ENCODE results near the gene SLC1A2. TPM values are rescaled to one million over a fixed set of nuclear protein-coding genes. Genes with fewer than 3 reads are reported as not detected.
A peak's percentile ranks its signal among the peaks of the same experiment; 100 is the strongest.

SLC1A2 gene
- total and polyA plus RNA-seq, 2 donors (not counting 3 experiments of a cell fraction or from before 2014, with no cell fraction given) = not detected

DNA sequence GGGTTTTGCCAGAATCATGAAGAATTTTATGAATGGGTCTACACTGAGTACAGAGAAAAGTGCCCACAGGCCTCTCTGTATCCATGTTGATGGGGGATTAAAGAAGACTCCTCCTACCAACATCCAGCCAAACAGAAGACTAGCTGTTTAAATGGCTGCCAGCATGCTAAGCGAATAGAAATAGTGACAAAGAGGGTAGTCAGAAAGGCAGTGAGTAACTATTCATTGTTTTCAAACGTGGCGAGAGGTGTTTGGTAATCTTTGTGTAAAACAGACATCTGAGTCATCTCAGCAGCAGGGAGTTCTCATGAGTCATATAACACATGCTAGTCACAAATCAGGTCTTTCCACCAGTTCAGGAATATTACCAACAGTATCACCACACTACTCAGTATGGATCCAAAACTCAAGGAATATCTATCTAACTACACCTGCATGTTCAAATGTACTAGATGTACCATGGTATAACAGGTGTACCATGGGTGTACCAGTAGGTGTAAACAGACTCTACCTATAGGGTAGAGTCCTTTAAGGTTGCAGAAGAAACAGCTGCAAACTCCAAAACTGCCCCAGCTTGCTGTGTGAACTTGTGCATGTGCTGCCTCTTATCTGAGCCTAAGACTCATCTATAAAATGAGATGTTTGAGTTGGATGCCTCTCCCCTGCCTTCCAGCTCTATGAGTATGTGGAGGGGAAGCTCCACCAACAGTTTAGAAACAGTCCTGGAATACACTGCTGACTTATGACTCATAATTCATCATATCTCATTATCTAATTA lies 82.0 kb downstream of the SLC1A2 start:
- CTCF ChIA-PET = interaction anchor here (1.0 to 2.0 kb wide), 2 partner anchors 11 to 34 kb away, joined by 3 to 8 read pairs; no protein-coding TSS in a partner anchor

More for the DNA sequence above, 82.0 kb downstream of the SLC1A2 start:
- no peaks in the 10 kb centered on the region for H3K9me1 ChIP-seq (replicated peaks; ENCODE audit: control insufficient read depth, extremely low read depth, insufficient read depth, low read length)
- no TSS peak for BruUV-seq (replicated peaks)
- H2AFZ ChIP-seq (ENCODE audit: low read depth, low read length) = no peak overlapping the region
- H3K4me3 ChIP-seq (replicated peaks in 1 of 3; ENCODE audit: insufficient read depth in 1 of 3, low read depth in 1 of 3, low read length in 3 of 3) = no peak overlapping the region
- no peak overlapping the region for H3K4me2 ChIP-seq (ENCODE audit: insufficient read depth, low read length)
- no peaks in the 10 kb centered on the region for H3K36me3 ChIP-seq (ENCODE audit: control insufficient read depth in 2 of 2, extremely low read depth in 1 of 2, insufficient read depth in 2 of 2, low read length in 2 of 2)
- no peaks in the 10 kb centered on the region for H4K20me1 ChIP-seq (replicated peaks; ENCODE audit: control insufficient read depth, extremely low read depth, insufficient read depth, low read length)
- DNase-seq (ENCODE audit: low read depth, low spot score) (peak; percentile 52), FAIRE-seq (peak; percentile 66)
- no peaks in the 10 kb centered on the region for H3K4me1 ChIP-seq (ENCODE audit: control insufficient read depth, extremely low read depth, insufficient read depth, low read length)
- dilution Hi-C loops (cut with MboI; ENCODE audit: extremely low pct_ligation_motif_present, low sequenced_read_pairs) (no loop called here), intact Hi-C loops (cut with micrococcal nuclease) (no loop called here)
- no peaks in the 10 kb centered on the region for H3K9me3 ChIP-seq (replicated peaks; ENCODE audit: control insufficient read depth, insufficient read depth, low read length)
- H3K27ac ChIP-seq (ENCODE audit: insufficient read depth, low read depth, low read length) = no peak overlapping the region
- no peak overlapping the region for H3K9ac ChIP-seq (replicated peaks; ENCODE audit: extremely low read depth, insufficient read depth, low read length)
- TF ChIP-seq MYC (IDR thresholded peaks at IDR 0.05; ENCODE audit: low read depth, low read length) (no peak), GATA2 (IDR thresholded peaks at IDR 0.05; ENCODE audit: insufficient read depth, insufficient read length, low read depth, low read length) (no peak), EZH2 (IDR thresholded peaks at IDR 0.05; ENCODE audit: borderline replicate concordance, low read depth, low read length, severe bottlenecking) (no peak), POLR2A (IDR thresholded peaks at IDR 0.05; ENCODE audit: low read depth, low read length) (no peak), JUN (IDR thresholded peaks at IDR 0.05; ENCODE audit: borderline replicate concordance, insufficient read depth, insufficient read length, low read depth) (peak; percentile 73), POLR2AphosphoS5 (IDR thresholded peaks at IDR 0.05; ENCODE audit: insufficient read depth, low read depth, low read length) (peak; percentile 14), FOS (IDR thresholded peaks at IDR 0.05; ENCODE audit: borderline replicate concordance, insufficient read depth, low read length) (peak; percentile 99)
- TF ChIP-seq, protein P1, sequence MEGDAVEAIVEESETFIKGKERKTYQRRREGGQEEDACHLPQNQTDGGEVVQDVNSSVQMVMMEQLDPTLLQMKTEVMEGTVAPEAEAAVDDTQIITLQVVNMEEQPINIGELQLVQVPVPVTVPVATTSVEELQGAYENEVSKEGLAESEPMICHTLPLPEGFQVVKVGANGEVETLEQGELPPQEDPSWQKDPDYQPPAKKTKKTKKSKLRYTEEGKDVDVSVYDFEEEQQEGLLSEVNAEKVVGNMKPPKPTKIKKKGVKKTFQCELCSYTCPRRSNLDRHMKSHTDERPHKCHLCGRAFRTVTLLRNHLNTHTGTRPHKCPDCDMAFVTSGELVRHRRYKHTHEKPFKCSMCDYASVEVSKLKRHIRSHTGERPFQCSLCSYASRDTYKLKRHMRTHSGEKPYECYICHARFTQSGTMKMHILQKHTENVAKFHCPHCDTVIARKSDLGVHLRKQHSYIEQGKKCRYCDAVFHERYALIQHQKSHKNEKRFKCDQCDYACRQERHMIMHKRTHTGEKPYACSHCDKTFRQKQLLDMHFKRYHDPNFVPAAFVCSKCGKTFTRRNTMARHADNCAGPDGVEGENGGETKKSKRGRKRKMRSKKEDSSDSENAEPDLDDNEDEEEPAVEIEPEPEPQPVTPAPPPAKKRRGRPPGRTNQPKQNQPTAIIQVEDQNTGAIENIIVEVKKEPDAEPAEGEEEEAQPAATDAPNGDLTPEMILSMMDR (IDR thresholded peaks at IDR 0.05; ENCODE audit: extremely low read depth in 1 of 2, insufficient read depth in 1 of 2, low read depth in 1 of 2, low read length in 2 of 2) = no peak
- TF ChIP-seq, protein P2, sequence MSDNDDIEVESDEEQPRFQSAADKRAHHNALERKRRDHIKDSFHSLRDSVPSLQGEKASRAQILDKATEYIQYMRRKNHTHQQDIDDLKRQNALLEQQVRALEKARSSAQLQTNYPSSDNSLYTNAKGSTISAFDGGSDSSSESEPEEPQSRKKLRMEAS (IDR thresholded peaks at IDR 0.05; ENCODE audit: insufficient read depth, insufficient read length) = no peak
- POLR2A ChIA-PET = no interaction called here
- H3K27me3 ChIP-seq (ENCODE audit: control insufficient read depth in 2 of 2, insufficient read depth in 2 of 2, low read length in 2 of 2) = no peaks in the 10 kb centered on the region
- H3K79me2 ChIP-seq (ENCODE audit: control insufficient read depth, insufficient read depth, low read length) = no peaks in the 10 kb centered on the region

All from endothelial cell of umbilical vein (primary cell).